A549 (cell line): ENCODE results near the gene TGM6. TPM values are rescaled to one million over a fixed set of nuclear protein-coding genes. Genes with fewer than 3 reads are reported as not detected.

ENCODE experiments used
- ATAC-seq, 2 experiments: fragments of 200-7000 bp in 1 of 2; fragments of >200 bp in 1 of 2; cut with Nextera tagmentation in 1 of 2; cut with Tn5 transposase in 1 of 2; 3 replicates each; pipeline versions ENCODE4 v1.8.0 to v1.9.1; 2018 to 2020; ENCODE audit warnings: mild to moderate bottlenecking in 1 of 2, moderate library complexity in 1 of 2
- CTCF ChIA-PET: fragments of 300-600 bp; sonication (Branson Sonifier 250); formaldehyde crosslinking; extraction: SDS; loops from one replicate; lab custom pipeline; 2021; ENCODE audit warnings: antibody characterized with exemption, inconsistent platforms; lab: Yijun Ruan, JAX
- POLR2A ChIA-PET: fragments of 350-600 bp; formaldehyde crosslinking; extraction: SDS; loops from one replicate; lab custom pipeline; 2021; ENCODE audit warnings: antibody characterized with exemption, inconsistent platforms; lab: Yijun Ruan, JAX
- DNase-seq, 2 experiments: peaks; one replicate each; pipeline versions ENCODE4 v3.0.0 to v3.0.0-alpha.2; 2011 to 2016; ENCODE audit warnings: low read depth in 1 of 2, low spot score in 1 of 2
- FAIRE-seq: peaks from 2 replicates; lab custom pipeline; 2011; peaks lifted over from hg19 to GRCh38; lab: Jason Lieb, UNC
- H3K27ac ChIP-seq, 2 experiments: fragments of >200 bp; sonication (Bioruptor Twin); formaldehyde crosslinking; 3 replicates each; pipeline ENCODE4 v1.5.1; 2016 to 2017
- H3K4me1 ChIP-seq: fragments of >200 bp; sonication (Bioruptor Twin); formaldehyde crosslinking; 3 replicates; pipeline ENCODE4 v1.6.1; 2016
- H3K4me2 ChIP-seq: fragments of >200 bp; sonication (Bioruptor Twin); formaldehyde crosslinking; 3 replicates; pipeline ENCODE4 v1.6.1; 2016
- H3K4me3 ChIP-seq: fragments of >200 bp; sonication (Bioruptor Twin); formaldehyde crosslinking; 3 replicates; pipeline ENCODE4 v1.5.1; 2016
- H3K9me3 ChIP-seq: fragments of >200 bp; sonication (Bioruptor Twin); formaldehyde crosslinking; 3 replicates; pipeline ENCODE4 v1.6.1; 2016
- BHLHE40 ChIP-seq: IDR thresholded peaks from 2 replicates; pipeline ENCODE4 v1.6.1; 2012; ENCODE audit warnings: low read depth, low read length, inconsistent platforms
- CBX8 ChIP-seq: fragments of 200-600 bp; sonication (generic); IDR thresholded peaks from 2 replicates; pipeline ENCODE4 v1.6.1; 2016
- CEBPB ChIP-seq, 2 experiments: fragments of >200 bp in 1 of 2; sonication (Bioruptor Twin) in 1 of 2; formaldehyde crosslinking in 1 of 2; IDR thresholded peaks; 2 replicates each; pipeline ENCODE4 v1.6.1; 2012 to 2016
- FOSB ChIP-seq: fragments of 250-450 bp; sonication (Bioruptor Pico); IDR thresholded peaks from 2 replicates; pipeline ENCODE4 v1.5.0; 2020; ENCODE audit warnings: mild to moderate bottlenecking, moderate library complexity
- GATA3 ChIP-seq: IDR thresholded peaks from 2 replicates; pipeline ENCODE4 v1.6.1; 2012; ENCODE audit warnings: borderline replicate concordance
- HDAC2 ChIP-seq: fragments of 200-600 bp; sonication (generic); IDR thresholded peaks from 2 replicates; pipeline ENCODE4 v1.6.1; 2016
- HOXA7 ChIP-seq: fragments of 250-450 bp; sonication (Bioruptor Pico); IDR thresholded peaks from 2 replicates; pipeline ENCODE4 v1.5.0; 2020; ENCODE audit warnings: mild to moderate bottlenecking, moderate library complexity
- HOXB5 ChIP-seq: fragments of 250-450 bp; sonication (Bioruptor Pico); IDR thresholded peaks from 2 replicates; pipeline ENCODE4 v1.5.0; 2020; ENCODE audit warnings: mild to moderate bottlenecking, moderate library complexity
- KDM1A ChIP-seq: fragments of 200-600 bp; sonication (generic); IDR thresholded peaks from 2 replicates; pipeline ENCODE4 v1.6.1; 2016; ENCODE audit warnings: low read depth, mild to moderate bottlenecking
- KDM5A ChIP-seq: fragments of 200-600 bp; sonication (generic); IDR thresholded peaks from 2 replicates; pipeline ENCODE4 v1.6.1; 2016; ENCODE audit warnings: antibody characterized with exemption, mild to moderate bottlenecking
- MYC ChIP-seq: IDR thresholded peaks from 2 replicates; pipeline ENCODE4 v1.6.1; 2012; ENCODE audit warnings: mild to moderate bottlenecking, inconsistent platforms, low read length, improper control_type of control experiment, borderline replicate concordance
- NPAS2 ChIP-seq: fragments of 250-450 bp; sonication (Bioruptor Pico); IDR thresholded peaks from 2 replicates; pipeline ENCODE4 v1.8.0; 2022; ENCODE audit warnings: mild to moderate bottlenecking, moderate library complexity, borderline replicate concordance
- NR3C1 ChIP-seq: fragments of >200 bp; sonication (Bioruptor Twin); formaldehyde crosslinking; IDR thresholded peaks from 3 replicates; pipeline ENCODE4 v1.6.1; 2017
- PHF8 ChIP-seq: fragments of 200-600 bp; sonication (generic); IDR thresholded peaks from 2 replicates; pipeline ENCODE4 v1.6.1; 2016; ENCODE audit warnings: low read depth, mild to moderate bottlenecking, antibody characterized with exemption, moderate library complexity, borderline replicate concordance
- POLR2AphosphoS2 ChIP-seq: conservative IDR thresholded peaks from 2 replicates; pipeline ENCODE4 v1.6.1; 2012; ENCODE audit warnings: low read length, improper control_type of control experiment, inconsistent platforms
- RFX5 ChIP-seq: fragments of 450-650 bp; IDR thresholded peaks from 2 replicates; pipeline ENCODE4 v1.7.1; 2014; ENCODE audit warnings: antibody characterized with exemption, mild to moderate bottlenecking, moderate library complexity
- SMC3 ChIP-seq: fragments of >200 bp; sonication (Bioruptor Twin); formaldehyde crosslinking; IDR thresholded peaks from 3 replicates; pipeline ENCODE4 v1.6.1; 2018; ENCODE audit warnings: inconsistent platforms
- SREBF2 ChIP-seq: fragments of 450-650 bp; IDR thresholded peaks from 2 replicates; pipeline ENCODE4 v1.6.1; 2014; ENCODE audit warnings: mild to moderate bottlenecking, moderate library complexity
- TFCP2L1 ChIP-seq: fragments of 250-450 bp; sonication (Bioruptor Pico); IDR thresholded peaks from 2 replicates; pipeline ENCODE4 v1.5.0; 2021; ENCODE audit warnings: mild to moderate bottlenecking
- TP53 ChIP-seq: fragments of 250-450 bp; sonication (Bioruptor Pico); IDR thresholded peaks from 2 replicates; pipeline ENCODE4 v1.5.0; 2021; ENCODE audit warnings: mild to moderate bottlenecking, moderate library complexity
- ZSCAN20 ChIP-seq: fragments of 250-450 bp; sonication (Bioruptor Pico); IDR thresholded peaks from 2 replicates; pipeline ENCODE4 v1.8.0; 2022; ENCODE audit warnings: mild to moderate bottlenecking, moderate library complexity
- WGBS: methylation state at CpG from one replicate; pipeline ENCODE4 v1.1.6; 2017; ENCODE audit errors: missing lambda C conversion rate; 5-methylcytosine and 5-hydroxymethylcytosine counted together
- polyA plus RNA-seq, 4 experiments: library from polyadenylated mRNA; depleted of rRNA in 3 of 4; stranded (reverse); fragments of >200 nt; fragmentation: RNase III in 1 of 4; extraction: RNeasy Plus Mini Kit Qiagen cat#74134 plus additional on column Dnase treatment in 1 of 4; gene quantifications; 2 replicates in 3 of 4; 3 replicates in 1 of 4; pipeline ENCODE4 v1.2.3, GENCODE V29; 2011 to 2017
- TF ChIP-seq, protein P1 (sequence below): fragments of 200-600 bp; sonication (generic); IDR thresholded peaks from 2 replicates; pipeline ENCODE4 v1.6.1; 2016; ENCODE audit warnings: antibody characterized with exemption, mild to moderate bottlenecking, moderate library complexity
- TF ChIP-seq, protein P2 (sequence below): fragments of >200 bp; sonication (Bioruptor Twin); formaldehyde crosslinking; IDR thresholded peaks from 3 replicates; pipeline ENCODE4 v1.6.1; 2016
- TF ChIP-seq, protein P3 (sequence below): IDR thresholded peaks from 2 replicates; pipeline ENCODE4 v1.6.1; 2012; ENCODE audit warnings: low read depth, borderline replicate concordance

Gene TGM6
- polyA plus RNA-seq, 2 of the 4 experiments (the other 2 are of a cell fraction), result not detected

DNA sequence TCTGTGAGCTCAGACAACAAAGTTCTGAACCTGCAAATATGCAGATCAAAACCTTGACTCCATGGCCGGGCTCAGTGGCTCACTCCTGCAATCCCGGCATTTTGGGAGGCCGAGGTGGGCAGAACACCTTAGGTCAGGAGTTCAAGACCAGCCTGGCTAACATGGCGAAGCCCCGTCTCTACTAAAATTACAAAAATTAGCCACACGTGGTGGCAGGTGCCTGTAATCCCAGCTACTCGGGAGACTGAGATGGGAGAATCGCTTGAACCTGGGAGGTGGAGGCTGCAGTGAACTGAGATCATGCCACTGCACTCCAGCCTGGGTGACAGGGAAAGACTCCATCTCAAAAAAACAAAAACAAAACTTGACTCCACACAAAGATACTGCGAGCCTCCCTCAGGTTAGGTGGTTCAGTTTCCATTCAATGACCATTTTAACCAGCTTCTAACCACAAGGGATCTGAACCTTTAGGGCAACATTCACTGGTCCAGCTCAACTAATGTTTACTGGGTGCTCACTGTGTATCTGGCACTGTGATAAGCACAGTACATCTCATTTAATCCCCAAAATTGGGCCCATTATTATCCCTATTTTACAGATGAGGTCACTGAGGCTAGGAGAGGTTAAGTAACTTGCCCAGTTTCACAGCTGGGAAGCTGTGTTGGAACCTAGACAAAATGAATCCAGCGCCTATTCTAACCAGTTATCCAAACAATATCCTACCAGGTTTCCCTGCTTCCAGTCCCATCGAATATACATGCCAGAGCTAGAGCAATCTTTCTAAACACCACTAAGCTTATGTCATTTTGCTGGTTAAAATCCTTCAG is 88.1 kb downstream of the TGM6 start:
- ATAC-seq, result no peak
- Histone ChIP-seq H3K4me1 (peaks cover 25% of the 10 kb centered on the region), H3K9me3 (no peaks in the 10 kb centered on the region), H3K4me2 (peak overlapping the region; percentile 71), H3K4me3 (peak overlapping the region; percentile 67), H3K27ac (peak overlapping the region; percentile 92 to 93; a peak in 5 of 6 replicates)
- WGBS, result 57% methylated on average over 11 of the region's 11 CpGs
- CTCF ChIA-PET, result interaction anchor here (1.1 to 6.8 kb wide), 8 partner anchors 8 to 261 kb away, joined by 3 to 52 read pairs (median 4); no protein-coding TSS in a partner anchor
- POLR2A ChIA-PET, result interaction anchor here (0.9 to 2.4 kb wide), 2 partner anchors 10 to 184 kb away, joined by 3 to 29 read pairs; partner anchors contain the start of gene NOP56
- FAIRE-seq, result no peak
- DNase-seq, result no peak
- TF ChIP-seq, protein P1, sequence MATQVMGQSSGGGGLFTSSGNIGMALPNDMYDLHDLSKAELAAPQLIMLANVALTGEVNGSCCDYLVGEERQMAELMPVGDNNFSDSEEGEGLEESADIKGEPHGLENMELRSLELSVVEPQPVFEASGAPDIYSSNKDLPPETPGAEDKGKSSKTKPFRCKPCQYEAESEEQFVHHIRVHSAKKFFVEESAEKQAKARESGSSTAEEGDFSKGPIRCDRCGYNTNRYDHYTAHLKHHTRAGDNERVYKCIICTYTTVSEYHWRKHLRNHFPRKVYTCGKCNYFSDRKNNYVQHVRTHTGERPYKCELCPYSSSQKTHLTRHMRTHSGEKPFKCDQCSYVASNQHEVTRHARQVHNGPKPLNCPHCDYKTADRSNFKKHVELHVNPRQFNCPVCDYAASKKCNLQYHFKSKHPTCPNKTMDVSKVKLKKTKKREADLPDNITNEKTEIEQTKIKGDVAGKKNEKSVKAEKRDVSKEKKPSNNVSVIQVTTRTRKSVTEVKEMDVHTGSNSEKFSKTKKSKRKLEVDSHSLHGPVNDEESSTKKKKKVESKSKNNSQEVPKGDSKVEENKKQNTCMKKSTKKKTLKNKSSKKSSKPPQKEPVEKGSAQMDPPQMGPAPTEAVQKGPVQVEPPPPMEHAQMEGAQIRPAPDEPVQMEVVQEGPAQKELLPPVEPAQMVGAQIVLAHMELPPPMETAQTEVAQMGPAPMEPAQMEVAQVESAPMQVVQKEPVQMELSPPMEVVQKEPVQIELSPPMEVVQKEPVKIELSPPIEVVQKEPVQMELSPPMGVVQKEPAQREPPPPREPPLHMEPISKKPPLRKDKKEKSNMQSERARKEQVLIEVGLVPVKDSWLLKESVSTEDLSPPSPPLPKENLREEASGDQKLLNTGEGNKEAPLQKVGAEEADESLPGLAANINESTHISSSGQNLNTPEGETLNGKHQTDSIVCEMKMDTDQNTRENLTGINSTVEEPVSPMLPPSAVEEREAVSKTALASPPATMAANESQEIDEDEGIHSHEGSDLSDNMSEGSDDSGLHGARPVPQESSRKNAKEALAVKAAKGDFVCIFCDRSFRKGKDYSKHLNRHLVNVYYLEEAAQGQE, result no peak
- peak; percentile 70; the same call in 1 of the 2 replicates for TF ChIP-seq KDM1A

DNA sequence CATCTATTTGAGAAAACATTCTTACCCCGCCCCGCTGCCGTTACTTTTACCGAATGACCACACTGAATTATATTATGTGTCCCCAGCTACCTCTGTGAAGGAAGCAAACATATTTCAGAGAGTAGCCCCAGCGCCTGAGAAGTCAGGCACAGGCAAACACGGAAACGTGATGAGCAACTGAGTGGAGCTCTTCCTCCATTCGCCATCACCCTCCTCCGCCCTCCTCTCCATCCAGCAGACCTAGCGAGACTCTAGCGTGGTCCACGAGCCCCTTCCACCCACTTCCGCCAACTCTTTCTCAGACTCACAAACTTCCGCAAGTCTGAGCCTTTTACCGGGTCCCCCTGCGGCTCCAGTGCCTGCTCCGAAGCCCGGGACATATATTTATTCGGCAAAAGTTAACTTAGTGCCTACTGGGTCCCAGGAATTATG is 89.3 kb downstream of the TGM6 start:
- H3K27ac ChIP-seq, result peak overlapping the region; percentile 92 to 93
- WGBS, result 2% methylated on average over 19 of the region's 19 CpGs
- ChIA-PET CTCF (interaction anchor here (1.0 to 6.5 kb wide), 6 partner anchors 9 to 205 kb away, joined by 3 to 51 read pairs (median 3); no protein-coding TSS in a partner anchor), POLR2A (interaction anchor here (0.6 to 2.4 kb wide), 18 partner anchors 9 to 693 kb away, joined by 3 to 29 read pairs (median 6); partner anchors contain the start of genes EBF4, IDH3B, NOP56 and ZNF343)
- peak; percentile 59 to 87 for DNase-seq
- H3K4me2 ChIP-seq, result peak overlapping the region; percentile 71
- TF ChIP-seq FOSB (CRISPR knock-in tag) (peak; percentile 45; the same call in 1 of the 2 replicates), HOXB5 (CRISPR knock-in tag) (0 out of 2 replicates have a peak, but pooled peaks have one; percentile 33), HOXA7 (0 out of 2 replicates have a peak, but pooled peaks have one; percentile 37), NR3C1 (no peak), PHF8 (no peak), HDAC2 (no peak), POLR2AphosphoS2 (peak; percentile 76)
- TF ChIP-seq, protein P2, sequence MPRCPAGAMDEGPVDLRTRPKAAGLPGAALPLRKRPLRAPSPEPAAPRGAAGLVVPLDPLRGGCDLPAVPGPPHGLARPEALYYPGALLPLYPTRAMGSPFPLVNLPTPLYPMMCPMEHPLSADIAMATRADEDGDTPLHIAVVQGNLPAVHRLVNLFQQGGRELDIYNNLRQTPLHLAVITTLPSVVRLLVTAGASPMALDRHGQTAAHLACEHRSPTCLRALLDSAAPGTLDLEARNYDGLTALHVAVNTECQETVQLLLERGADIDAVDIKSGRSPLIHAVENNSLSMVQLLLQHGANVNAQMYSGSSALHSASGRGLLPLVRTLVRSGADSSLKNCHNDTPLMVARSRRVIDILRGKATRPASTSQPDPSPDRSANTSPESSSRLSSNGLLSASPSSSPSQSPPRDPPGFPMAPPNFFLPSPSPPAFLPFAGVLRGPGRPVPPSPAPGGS, result no peak
- ATAC-seq, result peak; percentile 71 to 81
- H3K4me1 ChIP-seq, result peaks cover 25% of the 10 kb centered on the region
- no peaks in the 10 kb centered on the region for H3K9me3 ChIP-seq
- FAIRE-seq, result no peak
- H3K4me3 ChIP-seq, result peak overlapping the region; percentile 67

DNA sequence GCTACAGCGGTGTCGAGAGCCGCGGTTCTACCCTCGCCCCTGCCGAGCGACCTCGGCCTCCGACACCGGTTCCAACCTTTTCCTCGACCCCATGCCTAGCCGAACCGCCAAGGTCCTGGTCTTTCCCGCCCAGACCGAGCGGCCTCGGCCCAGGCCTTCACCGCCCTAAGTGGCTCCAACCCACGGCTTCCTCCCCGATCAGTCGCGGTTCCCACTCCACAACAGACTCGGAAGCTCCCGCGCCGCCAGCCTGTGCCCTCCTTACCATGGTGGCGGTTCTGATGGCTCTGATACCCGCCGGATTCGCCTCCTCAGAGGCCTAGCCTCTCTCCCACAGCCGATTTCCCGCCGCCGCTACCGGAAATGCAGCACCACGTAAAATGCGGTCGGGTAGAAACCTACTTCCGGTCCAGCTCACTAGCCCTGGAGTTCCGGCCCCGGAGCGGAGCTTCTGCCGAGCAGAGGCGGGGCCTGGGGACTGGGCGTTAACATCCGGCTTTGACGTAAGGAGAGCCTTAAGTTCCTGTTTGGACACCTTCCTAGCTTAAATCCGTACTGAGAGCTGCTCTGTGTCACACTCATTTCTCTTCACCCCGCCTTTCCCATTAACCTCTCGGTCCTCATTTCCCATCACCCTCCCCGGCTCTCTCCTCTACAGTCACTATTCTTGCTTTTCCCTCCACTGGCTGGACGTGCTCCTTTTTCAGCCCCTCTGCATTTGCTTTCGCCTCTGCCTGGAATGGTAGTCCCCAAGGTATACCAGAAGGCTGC is 89.9 kb downstream of the TGM6 start, which contains the start of gene SNRPB:
Gene SNRPB, minus strand, starts transcription at position 367 of the 771 bp plus-strand sequence. Its CDS starts 99 bp downstream, at position 268.
- Histone ChIP-seq H3K9me3 (no peaks in the 10 kb centered on the region), H3K4me2 (peak within 1 kb of the TSS; percentile 71), H3K4me3 (peak within 1 kb of the TSS; percentile 67), H3K4me1 (peaks cover 25% of the 10 kb centered on the region), H3K27ac (peak within 1 kb of the TSS; percentile 92 to 93)
- FAIRE-seq, result peak; percentile 96
- ChIA-PET CTCF (interaction anchor here (0.8 to 6.5 kb wide), 8 partner anchors 9 to 204 kb away, joined by 3 to 51 read pairs (median 3); no protein-coding TSS in a partner anchor), POLR2A (interaction anchor here (0.6 to 2.4 kb wide), 27 partner anchors 8 to 1079 kb away, joined by 3 to 29 read pairs (median 5); partner anchors contain the start of genes EBF4, IDH3B, NOP56 and ZNF343)
- DNase-seq, result peak; percentile 99 to 100
- 2% methylated on average over 53 of the region's 53 CpGs for WGBS
- ATAC-seq, result peak; percentile 97 to 98
- TF ChIP-seq GATA3 (peak; percentile 46; the same call in 1 of the 2 replicates), FOSB (CRISPR knock-in tag) (no peak; the same call in none of the 2 replicates), NPAS2 (CRISPR knock-in tag) (no peak), ZSCAN20 (CRISPR knock-in tag) (no peak), SMC3 (no peak), MYC (peak; percentile 90; the same call in 1 of the 2 replicates), SREBF2 (no peak; the same call in 1 of the 2 replicates), KDM5A (peak; percentile 66), BHLHE40 (no peak), TP53 (peak; percentile 69; the same call in 1 of the 2 replicates), HOXA7 (no peak), HDAC2 (no peak), CEBPB (IDR thresholded peaks at IDR 0.05) (peak in 1 of 2 experiments; percentile 39; a peak in 1 of 4 replicates), CBX8 (no peak), TFCP2L1 (peak; percentile 47; the same call in 1 of the 2 replicates), RFX5 (peak; percentile 34; the same call in 1 of the 2 replicates)
- TF ChIP-seq, protein P3, sequence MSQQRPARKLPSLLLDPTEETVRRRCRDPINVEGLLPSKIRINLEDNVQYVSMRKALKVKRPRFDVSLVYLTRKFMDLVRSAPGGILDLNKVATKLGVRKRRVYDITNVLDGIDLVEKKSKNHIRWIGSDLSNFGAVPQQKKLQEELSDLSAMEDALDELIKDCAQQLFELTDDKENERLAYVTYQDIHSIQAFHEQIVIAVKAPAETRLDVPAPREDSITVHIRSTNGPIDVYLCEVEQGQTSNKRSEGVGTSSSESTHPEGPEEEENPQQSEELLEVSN, result peak; percentile 98
